ENCODE results near the gene TUBB8.
"Not testable (repeated sequence)": the region's sequence is repeated elsewhere in the genome, so short reads cannot be mapped to it uniquely, and the experiment has no call there.

The TUBB8 gene

GRCh38 chr10:11260-11659 lies 37.8 kb downstream of the TUBB8 start:
- not testable (repeated sequence) for H3K4me3 ChIP-seq (ENCODE audit: insufficient read length, low read depth); H3K9ac ChIP-seq (ENCODE audit: insufficient read length, low read depth); DNase-seq (ENCODE audit: low read depth, low spot score); H3K36me3 ChIP-seq (ENCODE audit: insufficient read depth, insufficient read length, low read length); H3K9me3 ChIP-seq (ENCODE audit: insufficient read depth, low read length); H3K4me1 ChIP-seq (ENCODE audit: insufficient read depth, insufficient read length); H3K27me3 ChIP-seq (ENCODE audit: insufficient read depth, insufficient read length)

DNA sequence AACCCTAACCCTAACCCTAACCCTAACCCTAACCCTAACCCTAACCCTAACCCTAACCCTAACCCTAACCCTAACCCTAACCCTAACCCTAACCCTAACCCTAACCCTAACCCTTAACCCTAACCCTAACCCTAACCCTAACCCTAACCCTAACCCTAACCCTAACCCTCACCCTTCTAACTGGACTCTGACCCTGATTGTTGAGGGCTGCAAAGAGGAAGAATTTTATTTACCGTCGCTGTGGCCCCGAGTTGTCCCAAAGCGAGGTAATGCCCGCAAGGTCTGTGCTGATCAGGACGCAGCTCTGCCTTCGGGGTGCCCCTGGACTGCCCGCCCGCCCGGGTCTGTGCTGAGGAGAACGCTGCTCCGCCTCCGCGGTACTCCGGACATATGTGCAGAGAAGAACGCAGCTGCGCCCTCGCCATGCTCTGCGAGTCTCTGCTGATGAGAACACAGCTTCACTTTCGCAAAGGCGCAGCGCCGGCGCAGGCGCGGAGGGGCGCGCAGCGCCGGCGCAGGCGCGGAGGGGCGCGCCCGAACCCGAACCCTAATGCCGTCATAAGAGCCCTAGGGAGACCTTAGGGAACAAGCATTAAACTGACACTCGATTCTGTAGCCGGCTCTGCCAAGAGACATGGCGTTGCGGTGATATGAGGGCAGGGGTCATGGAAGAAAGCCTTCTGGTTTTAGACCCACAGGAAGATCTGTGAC lies 38.7 kb downstream of the TUBB8 start:
- H3K27me3 ChIP-seq (ENCODE audit: insufficient read depth, insufficient read length); H3K36me3 ChIP-seq (ENCODE audit: insufficient read depth, insufficient read length, low read length); H3K4me3 ChIP-seq (ENCODE audit: insufficient read length, low read depth); H3K9ac ChIP-seq (ENCODE audit: insufficient read length, low read depth); H3K4me1 ChIP-seq (ENCODE audit: insufficient read depth, insufficient read length); DNase-seq (ENCODE audit: low read depth, low spot score); H3K9me3 ChIP-seq (ENCODE audit: insufficient read depth, low read length): not testable (repeated sequence)

Data from NT2/D1 (cell line).